Activated effector memory CD4-positive, alpha-beta T cell treated with anti-CD3 and anti-CD28 coated beads, Interleukin-2, amount 50 U/mL, for 16 hours (primary cell): ENCODE measurements around the gene CRTC3.
A peak's percentile ranks its signal among the peaks of the same experiment; 100 is the strongest.

Source experiments
- DNase-seq: peaks from one replicate; pipeline ENCODE4 v3.0.0-alpha.2; 2020

Gene CRTC3

GRCh38 chr15:90596943-90597342, 67.2 kb downstream of the CRTC3 start:
- DNase-seq, result no peak

- no peak for DNase-seq
These were observed 67.9 kb downstream of the CRTC3 start for GRCh38 chr15:90597577-90597976.

- no peak for DNase-seq
These were observed 68.4 kb downstream of the CRTC3 start for GRCh38 chr15:90598031-90598577.

- DNase-seq, result no peak
These were observed 69.0 kb downstream of the CRTC3 start for GRCh38 chr15:90598679-90599078.

GRCh38 chr15:90599116-90599515, 69.4 kb downstream of the CRTC3 start:
- no peak for DNase-seq

- DNase-seq, result no peak
These were observed 69.9 kb downstream of the CRTC3 start for GRCh38 chr15:90599644-90600043.

GRCh38 chr15:90600954-90601353, 71.2 kb downstream of the CRTC3 start:
- no peak for DNase-seq

GRCh38 chr15:90603893-90604292, 74.2 kb downstream of the CRTC3 start:
- peak; percentile 78 for DNase-seq

GRCh38 chr15:90606641-90607040, 76.9 kb downstream of the CRTC3 start:
- no peak for DNase-seq

GRCh38 chr15:90607361-90607760, 77.6 kb downstream of the CRTC3 start:
- DNase-seq, result no peak

GRCh38 chr15:90609242-90610180, 79.8 kb downstream of the CRTC3 start:
- no peak for DNase-seq

- no peak for DNase-seq
These were observed 80.5 kb downstream of the CRTC3 start for GRCh38 chr15:90610190-90610589.

- no peak for DNase-seq
These were observed 81.4 kb downstream of the CRTC3 start for GRCh38 chr15:90611157-90611556.

GRCh38 chr15:90617171-90617570, 87.4 kb downstream of the CRTC3 start:
- DNase-seq, result no peak

- DNase-seq, result no peak
These were observed 88.0 kb downstream of the CRTC3 start for GRCh38 chr15:90617668-90618097.

- DNase-seq, result no peak
These were observed 88.8 kb downstream of the CRTC3 start for GRCh38 chr15:90618330-90619125.

GRCh38 chr15:90619468-90619867, 89.7 kb downstream of the CRTC3 start:
- no peak for DNase-seq

GRCh38 chr15:90619939-90620338, 90.2 kb downstream of the CRTC3 start:
- no peak for DNase-seq

GRCh38 chr15:90620379-90621067, 90.8 kb downstream of the CRTC3 start:
- DNase-seq, result peak; percentile 73

- DNase-seq, result no peak
These were observed 94.1 kb downstream of the CRTC3 start for GRCh38 chr15:90623854-90624253.

GRCh38 chr15:90624278-90624981, 94.7 kb downstream of the CRTC3 start:
- no peak for DNase-seq

- DNase-seq, result no peak
These were observed 95.3 kb downstream of the CRTC3 start for GRCh38 chr15:90625037-90625436.
